ENCODE data around the gene PDZD2.

The PDZD2 gene

DNA sequence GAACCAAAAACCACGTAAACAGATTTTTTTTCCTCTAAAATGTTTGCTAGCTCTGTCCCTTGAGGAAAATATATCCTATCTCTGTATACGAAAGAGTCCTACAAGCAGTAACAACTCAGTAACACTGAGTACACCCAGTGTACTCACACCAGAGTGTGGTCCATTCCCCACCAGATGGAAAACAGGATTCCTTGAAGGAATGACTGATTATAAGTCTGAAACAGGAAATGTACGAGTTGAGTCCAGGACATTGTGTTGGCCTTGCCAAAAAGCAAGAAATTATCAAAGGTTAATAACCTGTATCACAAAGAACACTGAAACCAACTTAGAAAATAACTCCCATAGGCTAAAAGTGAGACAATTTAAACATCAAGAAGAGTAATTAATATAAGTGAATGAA lies 514.8 kb downstream of the PDZD2 start:
- H3K9ac ChIP-seq: no peak overlapping the region
- no peak overlapping the region for H2AFZ ChIP-seq
- no peak overlapping the region for H3K4me3 ChIP-seq (ENCODE audit: low read depth, low read length)
- no peak overlapping the region for H3K4me2 ChIP-seq (ENCODE audit: low read length)
- no peak overlapping the region for H3K27ac ChIP-seq
- no peaks in the 10 kb centered on the region for H3K36me3 ChIP-seq (ENCODE audit: control insufficient read depth, insufficient read depth, low read length)
- H3K4me1 ChIP-seq: no peaks in the 10 kb centered on the region
- no peaks in the 10 kb centered on the region for H3K9me3 ChIP-seq (ENCODE audit: control insufficient read depth, low read length)
- H3K27me3 ChIP-seq (ENCODE audit: control insufficient read depth, insufficient read depth, low read length): no peaks in the 10 kb centered on the region
- TF ChIP-seq, protein P1, sequence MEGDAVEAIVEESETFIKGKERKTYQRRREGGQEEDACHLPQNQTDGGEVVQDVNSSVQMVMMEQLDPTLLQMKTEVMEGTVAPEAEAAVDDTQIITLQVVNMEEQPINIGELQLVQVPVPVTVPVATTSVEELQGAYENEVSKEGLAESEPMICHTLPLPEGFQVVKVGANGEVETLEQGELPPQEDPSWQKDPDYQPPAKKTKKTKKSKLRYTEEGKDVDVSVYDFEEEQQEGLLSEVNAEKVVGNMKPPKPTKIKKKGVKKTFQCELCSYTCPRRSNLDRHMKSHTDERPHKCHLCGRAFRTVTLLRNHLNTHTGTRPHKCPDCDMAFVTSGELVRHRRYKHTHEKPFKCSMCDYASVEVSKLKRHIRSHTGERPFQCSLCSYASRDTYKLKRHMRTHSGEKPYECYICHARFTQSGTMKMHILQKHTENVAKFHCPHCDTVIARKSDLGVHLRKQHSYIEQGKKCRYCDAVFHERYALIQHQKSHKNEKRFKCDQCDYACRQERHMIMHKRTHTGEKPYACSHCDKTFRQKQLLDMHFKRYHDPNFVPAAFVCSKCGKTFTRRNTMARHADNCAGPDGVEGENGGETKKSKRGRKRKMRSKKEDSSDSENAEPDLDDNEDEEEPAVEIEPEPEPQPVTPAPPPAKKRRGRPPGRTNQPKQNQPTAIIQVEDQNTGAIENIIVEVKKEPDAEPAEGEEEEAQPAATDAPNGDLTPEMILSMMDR (IDR thresholded peaks at IDR 0.05): no peak
- peaks cover 79% of the 10 kb centered on the region for H3K79me2 ChIP-seq

DNA sequence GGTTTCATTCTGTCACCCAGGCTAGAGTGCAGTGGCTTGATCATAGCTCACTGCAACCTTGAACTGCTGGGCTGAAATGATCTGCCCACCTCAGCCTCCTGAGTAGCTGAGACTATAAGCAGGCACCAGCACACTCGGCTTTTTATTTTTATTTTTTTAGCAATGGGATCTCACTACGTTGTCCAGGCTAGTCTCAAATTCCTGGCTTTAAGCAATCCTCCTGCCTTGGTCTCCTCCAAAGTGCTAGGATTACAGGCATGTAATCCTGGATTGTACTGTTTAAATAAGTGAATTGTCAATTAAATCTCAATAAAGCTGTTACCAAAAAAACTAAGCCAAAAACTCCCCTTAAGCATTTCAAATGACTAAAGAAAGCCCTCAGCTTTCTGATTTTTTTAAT lies 516.3 kb downstream of the PDZD2 start:
- H3K27ac ChIP-seq: no peak overlapping the region
- no peak overlapping the region for H3K4me3 ChIP-seq (ENCODE audit: low read depth, low read length)
- H3K9ac ChIP-seq: no peak overlapping the region
- no peaks in the 10 kb centered on the region for H3K4me1 ChIP-seq
- H3K27me3 ChIP-seq (ENCODE audit: control insufficient read depth, insufficient read depth, low read length): no peaks in the 10 kb centered on the region
- H3K36me3 ChIP-seq (ENCODE audit: control insufficient read depth, insufficient read depth, low read length): no peaks in the 10 kb centered on the region
- H3K4me2 ChIP-seq (ENCODE audit: low read length): no peak overlapping the region
- peaks cover 76% of the 10 kb centered on the region for H3K79me2 ChIP-seq
- TF ChIP-seq, protein P1 (IDR thresholded peaks at IDR 0.05): no peak
- no peak overlapping the region for H2AFZ ChIP-seq
- H3K9me3 ChIP-seq (ENCODE audit: control insufficient read depth, low read length): no peaks in the 10 kb centered on the region

GRCh38 chr5:32156635-32157034 lies 517.7 kb downstream of the PDZD2 start:
- no peak overlapping the region for H3K9ac ChIP-seq
- no peaks in the 10 kb centered on the region for H3K36me3 ChIP-seq (ENCODE audit: control insufficient read depth, insufficient read depth, low read length)
- no peak overlapping the region for H3K4me3 ChIP-seq (ENCODE audit: low read depth, low read length)
- H3K4me2 ChIP-seq (ENCODE audit: low read length): no peak overlapping the region
- H2AFZ ChIP-seq: no peak overlapping the region
- no peaks in the 10 kb centered on the region for H3K27me3 ChIP-seq (ENCODE audit: control insufficient read depth, insufficient read depth, low read length)
- no peak overlapping the region for H3K27ac ChIP-seq
- H3K9me3 ChIP-seq (ENCODE audit: control insufficient read depth, low read length): no peaks in the 10 kb centered on the region
- TF ChIP-seq, protein P1 (IDR thresholded peaks at IDR 0.05): no peak
- H3K79me2 ChIP-seq: peaks cover 80% of the 10 kb centered on the region
- no peaks in the 10 kb centered on the region for H3K4me1 ChIP-seq

DNA sequence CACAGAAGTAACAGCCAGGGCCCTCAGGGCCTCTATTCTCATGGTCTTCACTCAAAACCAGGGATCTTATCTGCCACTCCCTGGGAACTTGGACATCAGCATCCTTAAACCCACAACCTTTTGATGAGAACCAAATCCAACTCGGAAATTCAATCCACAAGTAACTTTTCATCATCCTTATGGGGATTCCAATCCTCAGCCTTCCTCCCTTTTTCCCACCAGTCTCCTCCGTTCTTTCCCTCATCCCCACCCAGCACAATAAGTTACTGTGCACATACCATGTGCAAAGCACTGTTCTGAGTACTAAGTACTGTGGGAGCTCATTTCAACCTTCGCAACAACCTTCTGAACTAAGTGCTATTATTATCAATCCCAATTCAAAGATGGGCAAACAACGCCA lies 518.1 kb downstream of the PDZD2 start:
- Histone ChIP-seq H2AFZ (no peak overlapping the region), H3K27ac (no peak overlapping the region), H3K9ac (no peak overlapping the region), H3K9me3 (ENCODE audit: control insufficient read depth, low read length) (no peaks in the 10 kb centered on the region), H3K79me2 (peaks cover 77% of the 10 kb centered on the region), H3K4me1 (no peaks in the 10 kb centered on the region), H3K4me2 (ENCODE audit: low read length) (no peak overlapping the region), H3K27me3 (ENCODE audit: control insufficient read depth, insufficient read depth, low read length) (no peaks in the 10 kb centered on the region), H3K4me3 (ENCODE audit: low read depth, low read length) (no peak overlapping the region), H3K36me3 (ENCODE audit: control insufficient read depth, insufficient read depth, low read length) (no peaks in the 10 kb centered on the region)
- TF ChIP-seq, protein P1 (IDR thresholded peaks at IDR 0.05): no peak

DNA sequence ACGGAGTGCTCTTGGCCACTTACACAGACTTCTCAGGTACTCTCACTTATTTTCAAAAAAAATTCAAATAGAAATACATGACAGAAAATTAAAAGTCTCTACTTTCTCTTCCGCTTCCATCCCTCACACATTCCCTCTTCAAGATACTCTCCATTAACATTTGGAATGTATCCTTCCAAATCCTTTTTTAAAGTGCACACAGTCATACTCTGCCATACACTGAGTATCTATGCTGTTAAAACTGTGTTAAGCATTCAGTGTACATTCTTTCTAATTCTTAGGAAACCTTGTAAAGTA lies 519.7 kb downstream of the PDZD2 start:
- no peak overlapping the region for H3K4me3 ChIP-seq (ENCODE audit: low read depth, low read length)
- H3K27me3 ChIP-seq (ENCODE audit: control insufficient read depth, insufficient read depth, low read length): no peaks in the 10 kb centered on the region
- no peaks in the 10 kb centered on the region for H3K9me3 ChIP-seq (ENCODE audit: control insufficient read depth, low read length)
- H3K36me3 ChIP-seq (ENCODE audit: control insufficient read depth, insufficient read depth, low read length): no peaks in the 10 kb centered on the region
- H3K9ac ChIP-seq: no peak overlapping the region
- no peak overlapping the region for H3K4me2 ChIP-seq (ENCODE audit: low read length)
- no peaks in the 10 kb centered on the region for H3K4me1 ChIP-seq
- H3K27ac ChIP-seq: no peak overlapping the region
- TF ChIP-seq, protein P1 (IDR thresholded peaks at IDR 0.05): no peak
- peaks cover 76% of the 10 kb centered on the region for H3K79me2 ChIP-seq
- no peak overlapping the region for H2AFZ ChIP-seq
